Psoas muscle (tissue), 8 donors: ENCODE results near the gene ENDOG. TPM values are rescaled to one million over a fixed set of nuclear protein-coding genes. Genes with fewer than 3 reads are reported as not detected.

Experiments
- ATAC-seq, 4 donors: fragments of 200-7000 bp; cut with Tn5 transposase; one replicate each; pipeline ENCODE4 v1.9.1; 2020; ENCODE audit warnings: moderate library complexity in 3 of 4, mild to moderate bottlenecking in 2 of 4
- DNase-seq, 2 donors: peaks; one replicate each; pipeline ENCODE4 v3.0.0-alpha.2; 2020
- H3K27ac ChIP-seq: fragments of 200-600 bp; one replicate; pipeline ENCODE4 v1.8.0; 2022
- H3K27me3 ChIP-seq, 3 donors: fragments of 200-600 bp in 1 of 3; one replicate each; pipeline versions ENCODE4 v1.6.1 to v1.8.0; 2013 to 2022; ENCODE audit warnings: low read length in 2 of 3, mild to moderate bottlenecking in 2 of 3, moderate library complexity in 1 of 3; ENCODE audit not compliant: insufficient read depth in 3 of 3
- H3K36me3 ChIP-seq, 2 donors: fragments of 200-600 bp in 1 of 2; one replicate each; pipeline versions ENCODE4 v1.6.1 to v1.8.0; 2013 to 2022; ENCODE audit warnings: low read depth in 1 of 2, mild to moderate bottlenecking in 1 of 2, moderate library complexity in 1 of 2; ENCODE audit not compliant: insufficient read depth in 1 of 2
- H3K4me1 ChIP-seq: fragments of 200-600 bp; one replicate; pipeline ENCODE4 v1.8.0; 2022
- H3K4me3 ChIP-seq: fragments of 200-600 bp; one replicate; pipeline ENCODE4 v1.8.0; 2022; ENCODE audit warnings: mild to moderate bottlenecking
- H3K9me3 ChIP-seq: fragments of 200-600 bp; one replicate; pipeline ENCODE4 v1.8.0; 2022
- WGBS, 3 donors: extraction: QIAGEN DNeasy Blood & Tissue Kit; methylation state at CpG; one replicate each; pipeline versions ENCODE4 v1.1.6 to v1.1.7; 2013; 5-methylcytosine and 5-hydroxymethylcytosine counted together
- intact Hi-C, 2 donors: fragments of 100-400 bp; cut with DNase I; formaldehyde crosslinking; loops; one replicate each; pipeline versions ENCODE4 v1.11.0 to v1.14.2; 2022
- polyA plus RNA-seq, 3 donors: library from polyadenylated mRNA; stranded (reverse); fragments of 200-250 nt; gene quantifications; one replicate each; pipeline ENCODE4 v1.2.3, GENCODE V29; 2013
- total RNA-seq, 4 donors: library from RNA; stranded (reverse); fragmentation: NEBNext Ultra II Directional in 2 of 4; extraction: Animal tissue kit (Norgen Biotek cat#: 25700) in 2 of 4; gene quantifications; one replicate each; pipeline versions ENCODE4 v1.2.1 to v1.2.4, GENCODE V29; 2021 to 2023
- TF ChIP-seq, protein P1 (sequence below): fragments of 200-600 bp; IDR thresholded peaks from one replicate; pipeline ENCODE4 v1.8.0; 2022; ENCODE audit warnings: antibody characterized with exemption
- donor health status: healthy with polysubstance abuse.
- donor health status: DM: no; HTN: no; CAD: no; lungs with moderate emphysema.
- donor health status: Bipolar disorder and iron deficiency.
- donor health status: healthy.
- donor health status: DM: yes; HTN: yes; CAD: no.
- donor health status: DM: no; HTN: no; CAD: no.
- donor health status: DM: no; HTN: no; CAD: no.
- donor health status: DM: yes; HTN: yes; CAD: no.

Gene ENDOG
- total and polyA plus RNA-seq, 7 donors = 56.0 to 116 (median 89.8) TPM

DNA sequence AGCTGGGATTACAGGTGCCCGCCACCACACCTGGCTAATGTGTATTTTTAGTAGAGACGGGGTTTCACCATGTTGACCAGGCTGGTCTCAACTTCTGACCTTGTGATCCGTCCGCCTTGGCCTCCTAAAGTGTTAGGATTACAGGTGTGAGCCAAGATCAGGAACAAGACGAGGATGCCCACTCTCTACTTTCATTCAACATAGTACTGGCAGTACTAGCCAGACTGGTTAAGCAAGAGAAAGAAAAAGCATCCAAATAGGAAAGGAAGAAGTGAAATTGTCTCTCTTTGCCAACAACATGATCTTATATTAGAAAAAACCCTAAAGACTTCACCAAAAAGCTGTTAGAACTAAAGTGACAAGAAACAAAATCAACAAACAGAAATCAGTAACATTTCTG, 7.4 kb upstream of the ENDOG start:
- ATAC-seq (no peak), DNase-seq (no peak)
- no peaks in the 10 kb centered on the region for H3K4me1 ChIP-seq
- no peaks in the 10 kb centered on the region for H3K27me3 ChIP-seq
- peaks cover 0 to 31% of the 10 kb centered on the region in 2 donors for H3K36me3 ChIP-seq
- H3K9me3 ChIP-seq = no peaks in the 10 kb centered on the region
- TF ChIP-seq, protein P1, sequence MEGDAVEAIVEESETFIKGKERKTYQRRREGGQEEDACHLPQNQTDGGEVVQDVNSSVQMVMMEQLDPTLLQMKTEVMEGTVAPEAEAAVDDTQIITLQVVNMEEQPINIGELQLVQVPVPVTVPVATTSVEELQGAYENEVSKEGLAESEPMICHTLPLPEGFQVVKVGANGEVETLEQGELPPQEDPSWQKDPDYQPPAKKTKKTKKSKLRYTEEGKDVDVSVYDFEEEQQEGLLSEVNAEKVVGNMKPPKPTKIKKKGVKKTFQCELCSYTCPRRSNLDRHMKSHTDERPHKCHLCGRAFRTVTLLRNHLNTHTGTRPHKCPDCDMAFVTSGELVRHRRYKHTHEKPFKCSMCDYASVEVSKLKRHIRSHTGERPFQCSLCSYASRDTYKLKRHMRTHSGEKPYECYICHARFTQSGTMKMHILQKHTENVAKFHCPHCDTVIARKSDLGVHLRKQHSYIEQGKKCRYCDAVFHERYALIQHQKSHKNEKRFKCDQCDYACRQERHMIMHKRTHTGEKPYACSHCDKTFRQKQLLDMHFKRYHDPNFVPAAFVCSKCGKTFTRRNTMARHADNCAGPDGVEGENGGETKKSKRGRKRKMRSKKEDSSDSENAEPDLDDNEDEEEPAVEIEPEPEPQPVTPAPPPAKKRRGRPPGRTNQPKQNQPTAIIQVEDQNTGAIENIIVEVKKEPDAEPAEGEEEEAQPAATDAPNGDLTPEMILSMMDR = no peak
- no peak overlapping the region for H3K27ac ChIP-seq
- intact Hi-C loops = no loop called here
- no peak overlapping the region for H3K4me3 ChIP-seq
- WGBS, 3 donors = 47 to 78% (median 62%) methylated on average over 5 of the region's 5 CpGs

DNA sequence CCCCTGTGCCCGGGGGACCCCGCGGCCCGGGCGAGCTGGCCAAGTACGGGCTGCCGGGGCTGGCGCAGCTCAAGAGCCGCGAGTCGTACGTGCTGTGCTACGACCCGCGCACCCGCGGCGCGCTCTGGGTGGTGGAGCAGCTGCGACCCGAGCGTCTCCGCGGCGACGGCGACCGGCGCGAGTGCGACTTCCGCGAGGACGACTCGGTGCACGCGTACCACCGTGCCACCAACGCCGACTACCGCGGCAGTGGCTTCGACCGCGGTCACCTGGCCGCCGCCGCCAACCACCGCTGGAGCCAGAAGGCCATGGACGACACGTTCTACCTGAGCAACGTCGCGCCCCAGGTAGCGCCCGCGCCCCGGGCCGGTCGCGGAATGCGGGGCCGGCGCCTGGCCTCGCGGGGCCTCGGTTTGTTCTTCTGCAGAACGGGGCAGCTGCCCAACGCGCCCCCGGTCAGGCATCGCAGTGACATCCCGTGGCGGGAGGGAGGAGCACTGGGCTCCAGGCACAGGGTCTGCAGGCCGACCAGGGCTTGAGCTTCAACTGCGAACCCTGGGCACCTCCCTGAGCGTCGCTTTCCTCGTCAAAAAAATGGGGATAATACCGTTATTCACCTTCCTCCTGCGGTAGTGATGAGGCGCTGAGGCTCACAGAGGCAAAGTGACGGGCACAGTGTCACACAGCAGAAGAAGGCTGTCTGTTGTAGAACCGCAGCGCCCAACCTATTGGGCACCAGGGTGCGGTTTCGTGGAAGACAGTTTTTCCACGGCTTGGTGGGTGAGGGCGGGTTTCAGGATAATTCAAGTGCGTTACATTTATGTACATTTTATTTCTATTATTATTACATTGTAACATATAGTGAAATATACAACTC, 777 bp downstream of the ENDOG start:
- no peaks in the 10 kb centered on the region for H3K9me3 ChIP-seq
- DNase-seq (peak; percentile 51 to 75), ATAC-seq (peak; percentile 12 to 38 (median 32))
- WGBS, 3 donors = 8 to 12% (median 8%) methylated on average over 60 to 90 of the region's 90 CpGs
- TF ChIP-seq, protein P1 = no peak
- H3K4me3 ChIP-seq = peak overlapping the region; percentile 68
- peaks cover 0 to 38% of the 10 kb centered on the region in 2 donors for H3K36me3 ChIP-seq
- H3K27me3 ChIP-seq = no peaks in the 10 kb centered on the region
- peak overlapping the region; percentile 93 for H3K27ac ChIP-seq
- peaks cover 14% of the 10 kb centered on the region for H3K4me1 ChIP-seq
- intact Hi-C loops = no loop called here

DNA sequence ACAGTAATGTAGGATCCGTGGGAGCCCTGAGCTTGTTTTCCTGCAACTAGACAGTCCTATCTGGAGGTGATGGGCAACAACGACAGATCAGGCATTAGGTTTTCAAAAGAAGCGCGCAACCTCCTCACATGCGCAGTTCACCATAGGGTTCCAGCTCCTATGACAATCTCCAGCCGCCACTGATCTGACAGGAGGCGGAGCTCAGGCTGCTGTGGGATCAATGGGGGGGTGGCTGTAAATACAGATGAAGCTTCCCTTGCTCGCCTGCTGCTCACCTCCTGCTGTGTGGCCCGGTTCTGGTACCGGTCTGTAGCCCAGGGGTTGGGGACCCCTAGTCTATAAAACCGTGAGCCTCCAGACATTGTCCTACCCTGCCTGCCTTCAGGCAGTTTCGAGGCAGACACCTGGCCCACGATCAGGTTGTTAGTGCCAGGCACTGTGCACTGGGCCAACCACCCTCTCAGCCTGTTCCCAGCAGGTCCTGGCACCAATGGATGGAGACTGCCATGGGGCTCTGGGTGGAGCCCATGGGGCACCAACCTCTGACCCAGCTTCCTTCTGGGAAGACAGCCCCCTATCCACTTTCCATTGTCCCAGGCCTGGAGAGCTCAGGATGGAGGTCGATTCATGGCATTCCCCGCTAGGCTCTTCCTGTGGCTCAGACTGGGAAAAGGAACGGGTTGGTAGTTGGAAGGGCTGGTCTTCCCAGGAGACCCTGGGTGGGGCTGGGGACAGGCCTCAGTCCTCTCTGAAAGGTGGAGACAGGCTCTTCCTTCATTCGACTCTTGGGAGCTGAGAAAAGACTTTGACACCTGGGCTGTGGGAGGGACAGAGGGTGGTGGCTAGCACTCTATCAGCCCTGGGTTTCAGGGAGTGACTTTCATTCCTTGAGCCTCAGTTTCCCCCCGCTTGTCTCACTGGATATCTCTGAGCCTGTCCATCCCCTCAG, 1.7 kb downstream of the ENDOG start:
- peak in 1 of 2 donors; percentile 49 for DNase-seq
- Histone ChIP-seq H3K4me3 (peak overlapping the region; percentile 68), H3K27me3 (no peaks in the 10 kb centered on the region), H3K27ac (peak overlapping the region; percentile 93), H3K9me3 (no peaks in the 10 kb centered on the region), H3K36me3 (peaks cover 0 to 47% of the 10 kb centered on the region in 2 donors), H3K4me1 (peaks cover 14% of the 10 kb centered on the region)
- intact Hi-C loops = no loop called here
- 59 to 68% (median 63%) methylated on average over 18 of the region's 18 CpGs for WGBS, 3 donors
- TF ChIP-seq, protein P1 = no peak
- no peak for ATAC-seq

DNA sequence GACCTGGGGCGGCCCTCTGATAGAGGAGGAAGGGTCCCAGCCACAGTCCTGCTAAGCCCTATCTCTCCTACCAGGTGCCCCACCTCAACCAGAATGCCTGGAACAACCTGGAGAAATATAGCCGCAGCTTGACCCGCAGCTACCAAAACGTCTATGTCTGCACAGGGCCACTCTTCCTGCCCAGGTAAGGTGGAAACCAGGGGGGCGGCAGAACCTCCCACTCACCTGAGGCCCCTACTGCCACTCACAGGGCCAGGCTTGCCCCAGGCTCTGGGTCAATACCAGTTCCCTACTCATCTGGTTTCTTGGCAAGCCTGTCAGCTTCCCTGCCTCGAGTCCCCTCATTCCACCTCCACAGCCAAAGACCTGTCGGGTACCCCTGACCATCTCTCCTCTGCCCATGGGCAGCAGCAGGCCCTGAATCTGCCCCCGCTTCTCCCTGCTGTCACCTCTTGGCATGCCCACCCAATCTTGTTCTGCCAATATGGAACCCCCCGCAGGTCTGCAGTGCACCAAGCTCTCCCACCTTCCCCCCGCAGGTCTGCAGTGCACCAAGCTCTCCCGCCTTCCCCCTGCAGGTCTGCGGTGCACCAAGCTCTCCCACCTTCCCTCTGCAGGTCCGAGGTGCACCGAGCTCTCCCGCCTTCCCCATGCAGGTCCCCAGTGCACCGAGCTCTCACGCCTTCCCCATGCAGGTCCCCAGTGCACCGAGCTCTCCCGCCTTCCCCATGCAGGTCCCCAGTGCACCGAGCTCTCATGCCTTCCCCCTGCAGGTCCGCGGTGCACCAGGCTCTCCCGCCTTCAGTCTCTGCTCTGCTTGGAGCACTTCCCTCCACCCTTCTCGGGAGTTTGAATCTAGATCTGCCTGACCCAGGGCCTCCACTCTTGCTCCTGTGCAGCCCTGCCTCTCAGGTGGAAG, 2.6 kb downstream of the ENDOG start:
- intact Hi-C loops = no loop called here
- no peak overlapping the region for H3K27ac ChIP-seq
- no peaks in the 10 kb centered on the region for H3K27me3 ChIP-seq
- no peaks in the 10 kb centered on the region for H3K9me3 ChIP-seq
- H3K4me3 ChIP-seq = no peak overlapping the region
- H3K4me1 ChIP-seq = peaks cover 14% of the 10 kb centered on the region
- DNase-seq = no peak
- TF ChIP-seq, protein P1 = no peak
- 83 to 87% (median 83%) methylated on average over 24 of the region's 24 CpGs for WGBS, 3 donors
- H3K36me3 ChIP-seq = peaks cover 0 to 56% of the 10 kb centered on the region in 2 donors
- ATAC-seq = no peak
